ENCODE results near the gene ARL6.
"Not testable (repeated sequence)": the region's sequence is repeated elsewhere in the genome, so short reads cannot be mapped to it uniquely, and the experiment has no call there.

ARL6 gene

GRCh38 chr3:97821774-97822358 is 57.3 kb downstream of the ARL6 start, which contains the start of gene CRYBG3:
Gene CRYBG3, plus strand, starts transcription at chr3:97822011. Its CDS starts 196 bp downstream, at chr3:97822207.
- peak; percentile 83 to 84 for DNase-seq

DNA sequence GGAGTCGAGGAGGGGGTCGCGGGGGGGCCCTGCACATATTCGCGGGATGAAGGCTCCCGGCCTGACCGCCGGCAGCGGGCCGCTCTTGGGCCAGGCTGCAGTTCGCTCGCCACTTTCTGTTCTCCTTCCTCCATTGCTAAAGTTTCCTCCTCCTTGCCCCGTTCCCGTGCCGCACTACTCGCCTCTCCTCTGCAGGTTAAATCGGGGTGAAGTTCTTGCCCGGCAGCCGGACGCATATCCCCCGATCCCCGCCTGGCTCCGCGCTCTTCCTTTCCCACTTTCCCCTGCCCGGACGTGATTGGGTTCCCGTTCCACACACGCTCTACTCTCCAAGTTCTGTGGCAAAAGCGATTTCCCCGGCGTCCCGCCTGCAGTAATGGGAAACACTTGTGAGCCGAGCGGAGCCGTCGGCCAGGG is 57.8 kb downstream of the ARL6 start:
- DNase-seq = peak; percentile 21 to 31

DNA sequence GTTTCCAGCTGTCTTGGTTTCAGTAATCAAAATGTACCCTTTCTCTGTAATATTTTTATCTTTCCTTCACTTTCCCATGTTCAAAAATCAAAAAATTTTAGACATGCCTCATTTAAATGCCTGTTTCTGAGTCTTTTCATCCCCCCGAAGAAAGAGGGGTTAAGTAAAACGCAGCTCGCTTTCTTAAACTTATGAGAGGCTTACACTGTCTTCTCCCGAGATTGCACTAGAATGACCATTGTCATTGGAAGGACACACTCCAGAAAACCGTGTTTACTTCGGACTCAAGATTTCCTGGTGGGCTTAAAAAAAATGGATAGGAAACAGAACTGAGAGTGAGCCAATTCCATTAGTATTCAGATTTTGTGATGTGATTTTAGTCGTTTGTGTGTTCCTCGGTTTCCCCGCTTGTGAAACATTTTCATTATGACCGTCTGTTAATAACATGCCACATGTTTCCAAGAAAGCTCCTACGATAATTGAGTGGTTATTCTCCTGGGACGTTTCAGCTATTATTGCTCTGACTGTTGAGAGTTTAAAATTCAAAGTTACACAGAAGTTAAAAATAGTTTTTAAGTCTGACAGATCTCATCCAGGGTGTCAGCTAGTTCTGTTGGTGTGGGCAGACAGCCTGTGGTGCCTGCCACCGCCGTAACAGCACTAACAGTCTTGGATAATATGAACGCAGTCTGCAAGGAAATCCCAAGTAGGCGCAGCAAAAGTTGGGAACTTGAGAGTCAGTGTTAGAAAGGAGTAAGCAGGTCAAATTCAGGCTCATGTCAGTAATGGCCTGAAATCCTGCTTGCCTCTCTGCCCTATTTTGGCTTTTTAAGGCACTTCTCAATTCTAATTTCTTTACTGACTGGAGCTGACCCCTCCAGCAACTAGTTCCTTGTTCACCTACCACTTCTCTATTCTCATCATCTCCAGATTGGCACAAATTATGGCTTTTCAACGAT is 58.8 kb downstream of the ARL6 start:
- peak in 1 of 2 donors; percentile 17 for DNase-seq

DNA sequence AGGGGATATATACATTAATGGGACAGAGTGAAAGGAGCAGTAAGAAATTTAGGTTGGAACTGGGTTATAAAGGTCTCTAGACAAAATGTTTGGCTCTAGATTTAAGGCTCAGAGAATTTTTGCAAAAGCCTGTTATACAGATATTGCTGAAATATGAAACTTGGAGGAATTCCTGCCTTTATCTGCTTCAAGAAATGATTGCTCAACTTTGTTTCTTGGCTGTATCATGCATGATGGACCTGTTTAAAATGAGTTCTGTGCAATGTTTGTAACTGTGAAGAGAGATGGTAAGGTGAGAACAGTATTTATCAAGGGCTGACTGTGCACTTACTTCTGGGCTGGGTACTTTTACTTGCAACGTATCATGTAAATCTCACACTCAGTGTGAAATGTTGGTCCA is 60.5 kb downstream of the ARL6 start:
- no peak for DNase-seq

- DNase-seq = no peak
Measured at GRCh38 chr3:97827741-97828471, 63.3 kb downstream of the ARL6 start.

DNA sequence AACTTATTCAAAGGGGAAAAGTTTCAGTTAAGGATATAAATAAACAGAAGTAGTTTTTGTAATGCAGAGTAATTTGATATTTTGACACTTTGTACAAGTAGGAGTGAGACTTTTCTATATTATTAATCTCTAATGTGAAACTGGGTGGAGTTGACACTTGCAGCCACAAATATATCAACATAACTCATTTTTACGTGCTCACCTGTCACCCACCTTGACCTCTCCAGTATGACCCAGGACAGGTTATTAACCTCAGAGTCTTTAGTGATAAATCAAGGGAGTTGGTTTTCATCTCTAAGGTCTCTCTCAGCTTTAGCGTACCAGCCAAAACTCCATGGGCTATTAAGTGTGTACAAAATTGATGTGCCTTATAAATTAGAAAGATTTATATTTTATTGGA is 64.6 kb downstream of the ARL6 start:
- DNase-seq = no peak

DNA sequence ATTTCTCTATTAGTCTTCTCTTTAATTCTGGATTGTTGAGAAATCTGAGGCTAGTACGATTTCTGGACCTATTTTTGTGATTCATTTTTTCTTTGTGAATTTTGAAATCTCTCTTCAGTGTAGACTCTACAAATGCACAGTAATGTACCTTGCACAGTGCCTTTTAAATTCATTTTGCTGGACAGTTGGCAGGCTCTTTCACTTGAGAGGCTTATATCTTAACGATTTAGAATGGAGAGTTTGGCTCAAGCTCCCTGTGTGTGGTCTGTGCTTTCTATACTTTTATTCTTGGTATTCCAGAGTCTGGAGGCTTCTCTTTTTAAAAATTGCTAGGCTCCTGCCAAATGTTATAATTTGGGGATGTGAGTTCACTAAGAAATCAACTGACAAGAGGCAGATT is 66.1 kb downstream of the ARL6 start:
- no peak for DNase-seq

DNA sequence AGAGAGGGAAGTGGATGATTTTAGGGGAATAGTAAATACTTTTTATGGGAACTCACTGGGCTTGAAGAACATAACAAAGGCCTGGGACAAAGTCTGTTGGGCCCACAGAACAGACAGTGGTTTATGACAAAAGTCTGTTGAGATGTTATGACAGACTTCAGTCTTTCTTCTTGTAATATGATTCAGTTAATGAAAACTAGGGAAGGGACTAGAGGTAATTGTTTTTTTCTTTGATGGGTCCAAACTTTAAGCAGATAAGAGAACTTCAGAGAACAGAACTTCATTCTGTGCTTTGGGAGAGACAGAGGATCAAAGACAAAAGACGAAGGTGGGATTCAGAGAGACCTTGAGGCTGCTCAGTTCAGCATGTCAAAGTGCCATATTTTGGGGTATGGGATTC is 66.6 kb downstream of the ARL6 start:
- DNase-seq = no peak

DNA sequence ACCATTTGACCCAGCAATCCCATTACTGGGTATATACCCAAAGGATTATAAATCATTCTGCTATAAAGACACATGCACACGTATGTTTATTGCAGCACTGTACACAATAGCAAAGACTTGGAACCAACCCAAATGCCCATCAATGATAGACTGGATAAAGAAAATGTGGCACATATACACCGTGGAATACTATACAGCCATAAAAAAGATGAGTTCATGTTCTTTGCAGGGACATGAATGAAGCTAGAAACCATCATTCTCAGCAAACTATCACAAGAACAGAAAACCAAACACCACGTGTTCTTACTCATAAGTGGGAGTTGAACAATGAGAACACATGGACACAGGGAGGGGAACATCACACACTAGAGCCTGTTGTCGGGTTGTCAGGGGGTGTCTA is 68.6 kb downstream of the ARL6 start:
- not testable (repeated sequence) for DNase-seq

GRCh38 chr3:97835761-97836160 is 71.2 kb downstream of the ARL6 start:
- no peak for DNase-seq

GRCh38 chr3:97838393-97838792 is 73.8 kb downstream of the ARL6 start:
- DNase-seq = no peak

DNA sequence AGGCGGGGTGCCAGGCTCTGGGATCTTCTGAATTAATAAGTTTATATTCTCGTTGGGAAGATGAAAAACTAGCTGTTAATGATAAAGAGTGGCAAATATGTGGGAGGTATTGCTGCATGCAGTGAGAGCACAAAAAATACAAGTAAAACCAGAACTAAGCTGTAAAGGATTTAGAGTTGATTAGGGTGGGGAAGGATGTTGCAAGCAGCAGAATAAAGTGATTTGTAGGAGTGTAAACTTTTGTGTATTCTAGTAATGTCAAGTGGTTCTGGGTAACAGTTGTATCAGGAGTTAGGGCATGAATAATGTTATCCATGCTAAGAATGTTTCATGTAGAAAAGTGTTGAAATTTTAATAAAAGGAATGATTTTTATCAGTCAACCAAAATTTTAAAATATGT is 75.4 kb downstream of the ARL6 start:
- DNase-seq = no peak

- no peak for DNase-seq
Measured at GRCh38 chr3:97841304-97841703, 76.7 kb downstream of the ARL6 start.

- DNase-seq = no peak
Measured at GRCh38 chr3:97841956-97842355, 77.4 kb downstream of the ARL6 start.

- no peak for DNase-seq
Measured at GRCh38 chr3:97848779-97849178, 84.2 kb downstream of the ARL6 start.

All from stimulated activated CD4-positive, alpha-beta T cell treated with anti-CD3 and anti-CD28 coated beads, Interleukin-2, amount 100 ng/mL, for 24 hours (primary cell).